Stimulated activated CD4-positive, alpha-beta T cell treated with anti-CD3 and anti-CD28 coated beads, Interleukin-1b, Interleukin-23, amount 100 ng/mL, for 1 hour (primary cell): ENCODE data around the gene PSME2.
"Not testable (repeated sequence)": the region's sequence is repeated elsewhere in the genome, so short reads cannot be mapped to it uniquely, and the experiment has no call there.

Experiments used
- DNase-seq, 2 donors: peaks; one replicate each; pipeline ENCODE4 v3.0.0-alpha.2; 2020; ENCODE audit warnings: low read depth in 2 of 2

PSME2 gene

GRCh38 chr14:24114532-24115421, 31.6 kb downstream of the PSME2 start, which contains the start of the genes DCAF11 and NRL:
Gene DCAF11, plus strand, starts transcription at chr14:24114777. Its CDS starts 818 bp downstream, at chr14:24115595.
Gene NRL, minus strand, starts transcription at chr14:24114949. Its CDS starts 32,101 bp downstream, at chr14:24082848.
- peak; percentile 95 for DNase-seq

GRCh38 chr14:24113801-24114531, 32.4 kb downstream of the PSME2 start:
- peak; percentile 40 to 42 for DNase-seq

- no peak for DNase-seq
These were observed 33.0 kb downstream of the PSME2 start for GRCh38 chr14:24113379-24113800.

DNA sequence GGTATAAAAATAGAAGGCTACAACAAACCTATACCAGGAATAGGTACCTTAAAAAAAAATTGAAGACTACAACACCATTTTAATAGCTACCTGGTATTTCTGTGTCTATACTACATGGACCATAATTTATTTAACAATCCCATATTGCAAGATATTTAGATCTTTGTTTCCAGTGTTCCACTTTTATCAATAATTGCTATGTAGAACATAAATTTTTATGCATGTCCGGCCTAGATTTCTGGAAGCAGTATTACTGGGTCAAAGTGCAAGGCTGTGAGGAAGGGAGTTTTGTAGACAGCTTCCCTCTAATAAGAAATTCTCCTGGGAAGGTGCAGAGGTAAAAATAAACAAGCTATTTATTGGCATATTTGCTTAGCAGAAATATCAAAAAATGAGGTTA, 35.9 kb downstream of the PSME2 start:
- no peak for DNase-seq

- no peak for DNase-seq
These were observed 36.4 kb downstream of the PSME2 start for GRCh38 chr14:24110060-24110459.

GRCh38 chr14:24108336-24108874, 38.0 kb downstream of the PSME2 start:
- no peak for DNase-seq

DNA sequence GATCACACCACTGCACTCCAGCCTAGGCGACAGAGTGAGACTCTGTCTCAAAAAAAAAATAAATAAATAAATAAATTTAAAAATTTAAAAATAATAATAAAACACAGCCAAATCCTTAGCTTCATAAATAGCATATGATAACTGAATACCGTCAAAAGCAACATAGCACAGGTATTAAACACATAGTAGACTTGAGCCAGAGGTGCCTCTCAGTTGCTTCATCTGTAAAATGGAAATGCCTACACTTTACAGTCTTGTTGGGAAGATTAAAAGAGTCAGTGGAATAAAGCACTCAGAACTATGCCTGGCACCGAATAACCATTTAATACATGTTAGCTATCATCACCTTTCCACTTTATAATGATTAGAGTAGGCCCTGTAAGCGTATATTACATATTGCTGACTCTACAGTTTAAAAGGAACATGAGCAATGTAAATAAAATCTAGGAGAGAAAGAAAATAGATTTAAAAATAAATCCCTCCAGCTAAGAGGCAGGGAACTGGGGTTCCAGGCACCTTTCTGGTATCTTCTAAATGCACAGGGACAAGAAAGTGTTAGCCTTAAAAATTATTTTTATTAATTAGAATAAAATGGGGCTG, 39.6 kb downstream of the PSME2 start:
- DNase-seq: no peak

DNA sequence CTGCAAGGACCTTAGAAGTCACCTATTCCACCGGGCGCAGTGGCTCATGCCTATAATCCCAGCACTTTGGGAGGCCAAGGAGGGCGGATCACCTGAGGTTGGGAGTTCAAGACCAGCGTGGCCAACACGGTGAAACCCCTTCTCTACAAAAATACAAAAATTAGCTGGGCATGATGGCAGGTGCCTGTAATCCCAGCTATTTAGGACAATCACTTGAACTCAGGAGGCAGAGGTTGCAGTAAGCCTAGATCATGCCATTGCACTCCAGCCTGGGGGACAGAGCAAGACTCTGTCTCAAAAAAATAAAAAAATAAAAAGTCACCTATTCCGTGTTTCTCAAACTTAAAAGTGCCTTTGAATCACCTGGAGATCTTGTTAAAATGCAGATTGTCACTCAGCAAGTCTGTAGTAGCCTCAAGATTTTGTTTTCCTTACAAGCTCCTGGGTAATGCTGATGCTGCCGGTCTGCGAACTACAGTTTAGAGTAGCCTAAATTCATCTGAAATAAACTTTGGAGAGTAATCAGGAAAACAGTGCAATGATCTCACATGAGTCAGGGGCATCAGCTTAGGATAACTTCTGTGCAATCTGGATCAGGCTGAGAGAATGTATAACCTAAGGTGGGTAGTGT, 40.7 kb downstream of the PSME2 start:
- not testable (repeated sequence) for DNase-seq

- DNase-seq: no peak
These were observed 43.0 kb downstream of the PSME2 start for GRCh38 chr14:24103451-24103850.

DNA sequence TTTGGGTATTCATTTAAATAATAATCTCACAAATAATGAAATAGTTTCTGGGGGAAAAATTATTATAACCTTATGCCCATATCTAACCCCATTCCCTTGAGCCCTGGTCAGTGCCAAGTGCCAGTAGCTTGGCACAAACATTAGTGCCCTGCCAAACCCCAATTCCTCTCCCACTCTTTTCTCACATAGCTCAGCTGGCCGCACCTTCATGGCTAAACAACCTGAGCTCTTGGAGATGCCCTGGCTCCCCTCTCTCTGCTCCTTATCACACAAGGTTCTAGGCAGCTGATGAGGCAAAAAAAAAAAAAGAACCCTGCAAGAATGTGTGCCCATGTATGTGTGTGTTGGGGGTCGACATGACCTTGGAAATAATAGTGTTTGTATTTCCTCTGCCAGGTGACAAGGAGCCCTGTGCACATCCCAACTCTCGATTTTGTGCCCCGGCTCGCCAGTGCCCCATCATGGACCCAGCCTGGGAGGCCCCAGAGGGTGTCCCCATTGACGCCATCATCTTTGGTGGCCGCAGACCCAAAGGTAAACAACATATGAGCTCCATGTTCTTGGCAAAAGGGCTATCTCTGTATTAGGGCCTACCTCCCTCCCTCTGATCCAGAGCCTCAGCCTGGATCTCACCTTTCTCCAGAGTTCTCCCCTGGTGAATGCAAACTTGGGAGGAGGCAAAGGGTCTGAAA, 43.9 kb downstream of the PSME2 start:
- DNase-seq: no peak

- DNase-seq: no peak
These were observed 45.4 kb downstream of the PSME2 start for GRCh38 chr14:24100982-24101494.

- no peak for DNase-seq
These were observed 46.0 kb downstream of the PSME2 start for GRCh38 chr14:24100197-24100981.

DNA sequence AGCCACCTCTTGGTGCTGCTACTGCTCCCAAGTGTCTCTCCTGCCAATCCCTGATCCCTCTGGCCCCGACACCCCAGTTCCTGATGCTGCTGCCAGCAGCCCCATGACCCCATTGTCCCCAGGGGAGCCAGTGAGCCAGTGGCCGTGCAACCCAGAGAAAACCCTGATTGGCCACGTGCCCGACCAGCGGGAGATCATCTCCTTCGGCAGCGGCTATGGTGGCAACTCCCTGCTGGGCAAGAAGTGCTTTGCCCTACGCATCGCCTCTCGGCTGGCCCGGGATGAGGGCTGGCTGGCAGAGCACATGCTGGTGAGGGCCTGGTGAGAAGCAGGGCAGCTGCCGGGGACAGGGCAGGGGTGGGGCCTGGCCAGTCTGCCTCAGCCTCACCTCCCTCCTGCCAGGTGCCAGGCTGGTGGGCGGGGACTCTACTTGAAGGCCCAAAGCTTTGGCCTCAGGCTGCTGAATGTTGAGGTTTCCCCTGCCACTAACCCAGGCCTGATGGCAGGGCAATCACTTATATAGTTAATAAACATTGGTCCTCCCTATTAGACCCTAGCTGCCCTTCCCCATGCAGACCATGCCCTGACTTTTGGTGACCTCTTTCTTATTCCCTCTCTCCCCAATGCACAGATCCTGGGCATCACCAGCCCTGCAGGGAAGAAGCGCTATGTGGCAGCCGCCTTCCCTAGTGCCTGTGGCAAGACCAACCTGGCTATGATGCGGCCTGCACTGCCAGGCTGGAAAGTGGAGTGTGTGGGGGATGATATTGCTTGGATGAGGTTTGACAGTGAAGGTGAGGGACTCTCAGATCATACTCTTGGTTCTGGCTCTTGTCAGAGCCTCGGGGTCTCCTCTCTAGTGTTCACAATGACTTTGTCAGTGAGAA, 47.2 kb downstream of the PSME2 start:
- no peak for DNase-seq

GRCh38 chr14:24098229-24098926, 48.0 kb downstream of the PSME2 start:
- no peak for DNase-seq

DNA sequence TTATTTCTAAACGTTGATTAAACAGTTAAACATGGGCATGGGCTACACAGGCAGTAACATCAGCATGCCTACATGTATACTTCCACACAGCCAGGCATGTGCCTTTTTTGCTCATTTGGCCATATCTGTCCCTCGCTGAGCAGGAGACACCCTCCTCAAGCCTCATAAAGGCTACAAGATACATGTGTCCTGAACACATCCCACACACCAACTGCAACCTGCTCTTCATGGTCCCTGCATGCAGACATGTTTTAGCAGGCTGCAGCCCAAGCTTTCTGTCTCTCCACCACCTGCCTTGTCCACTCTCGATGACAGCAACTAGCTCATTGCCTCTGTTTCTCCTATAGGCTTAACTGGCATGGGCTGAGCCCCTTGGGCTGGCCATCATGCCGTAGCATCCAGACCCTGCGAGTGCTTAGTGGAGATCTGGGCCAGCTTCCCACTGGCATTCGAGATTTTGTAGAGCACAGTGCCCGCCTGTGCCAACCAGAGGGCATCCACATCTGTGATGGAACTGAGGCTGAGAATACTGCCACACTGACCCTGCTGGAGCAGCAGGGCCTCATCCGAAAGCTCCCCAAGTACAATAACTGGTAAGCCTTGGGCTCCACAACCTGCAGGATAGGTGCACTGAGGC, 49.7 kb downstream of the PSME2 start:
- no peak for DNase-seq

GRCh38 chr14:24095271-24096068, 50.9 kb downstream of the PSME2 start:
- peak in 1 of 2 donors; percentile 39 for DNase-seq

- no peak for DNase-seq
These were observed 51.6 kb downstream of the PSME2 start for GRCh38 chr14:24094841-24095270.
